OCI-LY7 (cell line): Measurements from ENCODE around the gene DUSP6.

Experiments used
- CTCF ChIP-seq: fragments of 200-600 bp; sonication (generic); conservative IDR thresholded peaks from 2 replicates; pipeline ENCODE4 v1.5.1; 2014; ENCODE audit warnings: mild to moderate bottlenecking, antibody characterized with exemption, low read length, moderate library complexity, mixed read lengths
- EZH2phosphoT487 ChIP-seq: fragments of 200-600 bp; sonication (generic); IDR thresholded peaks from 2 replicates; pipeline ENCODE4 v1.6.1; 2018; ENCODE audit warnings: low read depth, borderline replicate concordance, mild to moderate bottlenecking, mixed run types, antibody characterized with exemption, low read length, moderate library complexity, mixed read lengths

DNA sequence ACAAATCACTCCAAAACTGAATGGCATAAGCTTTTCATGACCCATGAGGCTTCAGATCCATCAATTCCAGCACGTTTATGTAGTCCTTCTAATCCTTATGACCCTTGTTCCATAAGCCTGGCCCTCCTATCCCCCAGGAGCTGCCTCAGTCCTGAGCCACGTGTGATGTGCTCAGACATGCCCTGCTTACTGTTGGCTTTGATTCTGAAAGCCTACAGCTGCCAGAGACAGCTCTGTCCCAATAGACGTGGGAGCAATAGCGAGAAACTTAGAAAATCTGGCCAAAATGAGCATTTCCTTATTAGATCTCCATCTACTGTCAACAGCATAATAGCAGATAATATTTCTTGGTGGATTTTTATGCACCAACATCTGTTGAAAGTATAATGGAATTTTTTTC, 33.2 kb downstream of the DUSP6 start:
- no peak for TF ChIP-seq EZH2phosphoT487
- TF ChIP-seq CTCF, result no peak
